ENCODE measurements around the gene PIK3R1. TPM values are rescaled to one million over a fixed set of nuclear protein-coding genes. Genes with fewer than 3 reads are reported as not detected.

PIK3R1 gene
- total RNA-seq, 2 donors from 2014 or later = 46.5 to 74.2 TPM

DNA sequence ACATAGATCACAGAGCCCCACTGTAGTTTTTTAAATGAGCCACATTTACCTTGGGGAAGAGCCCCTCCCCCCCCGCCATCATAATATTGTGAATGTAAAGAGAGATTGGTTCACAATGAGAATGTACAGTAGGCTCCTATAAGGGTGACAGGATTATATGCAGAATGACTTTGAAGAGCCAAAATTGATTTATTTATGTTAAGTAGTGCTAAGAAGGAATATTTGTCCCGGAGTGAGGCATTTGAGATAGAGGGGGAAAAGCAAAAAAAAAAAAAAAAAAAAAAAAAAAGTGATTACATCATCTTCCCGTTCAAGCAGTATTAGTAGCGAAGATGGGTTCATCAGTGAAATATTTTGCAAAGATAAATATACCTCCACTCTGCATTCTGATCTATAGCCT is 73.9 kb downstream of the PIK3R1 start:
- Mint-ChIP-seq H3K27ac (peak overlapping the region; percentile 57), H3K4me1 (ENCODE audit: low read depth) (peaks cover 74% of the 10 kb centered on the region), H3K27me3 (ENCODE audit: low read depth) (no peaks in the 10 kb centered on the region)

DNA sequence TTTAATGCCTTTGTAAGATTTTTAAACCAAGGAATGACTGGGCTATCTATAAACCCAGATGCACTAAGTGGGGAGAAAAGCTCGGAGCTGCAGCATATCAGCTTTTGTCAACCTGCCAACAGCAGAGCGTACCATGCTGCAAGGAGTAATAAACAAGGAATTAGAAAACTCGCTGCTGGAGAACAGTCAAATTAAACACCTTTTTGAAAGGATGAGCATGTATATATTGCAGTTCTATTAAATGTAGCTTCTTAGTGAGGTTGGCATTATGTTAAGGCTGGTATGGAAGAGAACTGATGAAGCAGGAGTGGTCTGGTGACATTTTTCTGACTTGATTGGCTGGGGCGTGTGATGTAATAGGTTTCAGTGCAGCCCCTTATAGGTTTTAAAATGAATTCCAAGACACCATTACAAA is 74.7 kb downstream of the PIK3R1 start:
- peaks cover 7 to 26% of the 10 kb centered on the region in 2 donors for H3K36me3 Mint-ChIP-seq (ENCODE audit: insufficient read depth in 2 of 2)
- ATAC-seq (replicated peaks in 1 of 2) = no peak
- peak overlapping the region in 1 of 2 donors; percentile 90 for H3K4me3 Mint-ChIP-seq

More for the DNA sequence above, 73.9 kb downstream of the PIK3R1 start:
- no peak for DNase-seq
- Mint-ChIP-seq H3K36me3 (ENCODE audit: insufficient read depth in 2 of 2) (peaks cover 3 to 21% of the 10 kb centered on the region in 2 donors), H3K4me3 (peak overlapping the region; percentile 78 to 90), H3K9me3 (no peaks in the 10 kb centered on the region)
- ATAC-seq (replicated peaks in 1 of 2) = no peak

DNA sequence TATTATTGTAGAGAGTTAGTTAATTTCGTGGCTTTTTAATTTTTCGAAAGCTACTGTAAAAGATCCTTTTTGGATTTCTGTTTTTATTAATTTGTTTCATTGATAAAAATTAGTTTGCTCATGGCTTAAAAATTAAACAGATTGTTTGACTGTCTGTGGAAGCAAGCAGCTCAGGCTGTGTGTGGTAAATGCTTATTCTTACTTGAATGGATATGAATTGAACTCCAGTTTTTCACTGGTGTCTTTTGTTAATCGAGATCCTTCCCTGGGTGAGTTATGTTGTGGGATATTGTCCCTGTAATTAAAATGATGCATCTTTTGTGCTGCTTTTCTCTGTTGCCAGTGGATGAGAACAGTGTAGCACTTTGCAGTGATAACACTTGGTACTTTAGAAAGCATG is 75.3 kb downstream of the PIK3R1 start:
- Mint-ChIP-seq H3K36me3 (ENCODE audit: insufficient read depth in 2 of 2) (peaks cover 8 to 30% of the 10 kb centered on the region in 2 donors), H3K4me1 (ENCODE audit: low read depth) (peaks cover 60% of the 10 kb centered on the region), H3K27me3 (ENCODE audit: low read depth) (no peaks in the 10 kb centered on the region), H3K27ac (peak overlapping the region; percentile 4), H3K9me3 (no peaks in the 10 kb centered on the region), H3K4me3 (peak overlapping the region in 1 of 2 donors; percentile 24)
- DNase-seq (no peak), ATAC-seq (replicated peaks in 1 of 2) (no peak)

More for the DNA sequence above, 74.7 kb downstream of the PIK3R1 start:
- Mint-ChIP-seq H3K27me3 (ENCODE audit: low read depth) (no peaks in the 10 kb centered on the region), H3K9me3 (no peaks in the 10 kb centered on the region), H3K4me1 (ENCODE audit: low read depth) (peaks cover 66% of the 10 kb centered on the region), H3K27ac (no peak overlapping the region)
- no peak for DNase-seq

DNA sequence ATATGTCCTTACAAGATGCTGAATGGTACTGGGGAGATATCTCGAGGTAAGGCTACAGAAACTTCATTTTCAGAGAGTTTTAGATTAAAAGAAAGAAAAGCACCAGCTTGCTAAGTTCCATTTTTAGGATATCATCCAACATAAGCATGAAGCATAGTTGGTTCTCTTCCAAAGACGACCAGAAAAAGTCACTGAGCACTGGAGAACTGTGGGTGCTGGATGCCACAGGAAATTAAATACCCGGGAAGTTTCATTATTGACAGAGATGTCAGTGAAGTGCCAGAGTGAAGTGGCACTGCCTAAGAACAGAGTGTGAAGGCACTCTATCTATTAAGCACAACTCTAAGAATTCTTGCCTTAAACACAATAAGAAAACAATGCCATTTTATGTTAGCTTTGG is 76.8 kb downstream of the PIK3R1 start:
- peaks cover 15 to 43% of the 10 kb centered on the region in 2 donors for H3K36me3 Mint-ChIP-seq (ENCODE audit: insufficient read depth in 2 of 2)
- DNase-seq = no peak
- H3K27ac Mint-ChIP-seq = no peak overlapping the region

DNA sequence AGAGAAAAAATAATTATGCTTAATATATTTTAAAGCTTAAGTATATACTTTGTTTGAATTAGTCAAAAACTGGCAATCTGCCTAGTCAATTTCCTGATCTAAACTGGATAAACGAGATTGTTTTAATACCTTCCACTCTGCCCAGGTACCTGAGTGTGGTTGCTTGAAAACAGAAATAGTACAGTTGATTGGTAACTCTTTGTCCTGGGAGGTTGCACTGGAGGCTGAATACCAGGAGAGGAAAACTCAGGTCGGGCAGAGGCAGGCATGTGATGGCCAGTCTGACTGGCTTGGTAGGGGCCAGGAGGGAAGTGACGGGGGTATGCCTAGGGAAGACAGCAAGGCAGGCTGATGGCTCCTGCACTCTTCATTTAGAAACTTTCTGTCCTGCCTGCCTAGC is 80.2 kb downstream of the PIK3R1 start:
- no peak for DNase-seq
- Mint-ChIP-seq H3K36me3 (ENCODE audit: insufficient read depth in 2 of 2) (peaks cover 19 to 53% of the 10 kb centered on the region in 2 donors), H3K27me3 (ENCODE audit: low read depth) (no peaks in the 10 kb centered on the region), H3K4me3 (no peak overlapping the region), H3K4me1 (ENCODE audit: low read depth) (peaks cover 28% of the 10 kb centered on the region), H3K27ac (no peak overlapping the region), H3K9me3 (no peaks in the 10 kb centered on the region)
- no peak for ATAC-seq (replicated peaks in 1 of 2)

More for the DNA sequence above, 76.8 kb downstream of the PIK3R1 start:
- no peak for ATAC-seq (replicated peaks in 1 of 2)
- Mint-ChIP-seq H3K9me3 (no peaks in the 10 kb centered on the region), H3K4me1 (ENCODE audit: low read depth) (peaks cover 46% of the 10 kb centered on the region), H3K4me3 (peak overlapping the region in 1 of 2 donors; percentile 5), H3K27me3 (ENCODE audit: low read depth) (no peaks in the 10 kb centered on the region)

DNA sequence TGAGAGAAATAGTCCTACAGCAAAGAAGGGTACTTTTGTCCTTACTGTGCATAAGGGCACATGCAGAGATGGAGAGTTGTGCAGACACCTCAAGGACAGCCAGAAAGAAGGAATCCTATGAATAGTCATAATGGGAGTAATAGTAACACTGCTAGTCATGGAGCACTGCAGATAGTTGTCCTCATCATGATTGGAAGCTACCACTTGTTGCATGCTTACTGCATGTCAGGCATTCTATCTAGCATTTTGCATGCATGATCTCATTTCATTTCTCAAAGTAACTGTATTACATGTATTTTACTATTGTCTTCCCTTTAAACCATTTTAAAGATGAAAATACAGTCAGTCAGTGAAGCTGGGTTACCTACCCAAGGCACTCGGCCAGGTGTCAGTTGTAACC is 81.3 kb downstream of the PIK3R1 start:
- no peak for DNase-seq
- Mint-ChIP-seq H3K4me1 (ENCODE audit: low read depth) (peaks cover 24% of the 10 kb centered on the region), H3K27ac (peak overlapping the region; percentile 5), H3K36me3 (ENCODE audit: insufficient read depth in 2 of 2) (peaks cover 19 to 53% of the 10 kb centered on the region in 2 donors), H3K9me3 (no peaks in the 10 kb centered on the region), H3K4me3 (no peak overlapping the region), H3K27me3 (ENCODE audit: low read depth) (no peaks in the 10 kb centered on the region)
- no peak for ATAC-seq (replicated peaks in 1 of 2)

DNA sequence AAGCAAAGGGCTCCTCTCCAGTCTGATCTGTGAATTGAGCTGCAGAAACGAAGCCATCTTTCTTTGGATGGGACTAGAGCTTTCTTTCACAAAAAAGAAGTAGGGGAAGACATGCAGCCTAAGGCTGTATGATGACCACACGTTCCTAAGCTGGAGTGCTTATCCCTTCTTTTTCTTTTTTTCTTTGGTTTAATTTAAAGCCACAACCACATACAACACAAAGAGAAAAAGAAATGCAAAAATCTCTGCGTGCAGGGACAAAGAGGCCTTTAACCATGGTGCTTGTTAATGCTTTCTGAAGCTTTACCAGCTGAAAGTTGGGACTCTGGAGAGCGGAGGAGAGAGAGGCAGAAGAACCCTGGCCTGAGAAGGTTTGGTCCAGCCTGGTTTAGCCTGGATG is 82.1 kb downstream of the PIK3R1 start:
- Mint-ChIP-seq H3K36me3 (ENCODE audit: insufficient read depth in 2 of 2) (peaks cover 16 to 48% of the 10 kb centered on the region in 2 donors), H3K27me3 (ENCODE audit: low read depth) (no peaks in the 10 kb centered on the region), H3K9me3 (no peaks in the 10 kb centered on the region), H3K27ac (peak overlapping the region; percentile 35), H3K4me1 (ENCODE audit: low read depth) (peaks cover 24% of the 10 kb centered on the region), H3K4me3 (no peak overlapping the region)
- DNase-seq = no peak
- ATAC-seq (replicated peaks in 1 of 2) = no peak

DNA sequence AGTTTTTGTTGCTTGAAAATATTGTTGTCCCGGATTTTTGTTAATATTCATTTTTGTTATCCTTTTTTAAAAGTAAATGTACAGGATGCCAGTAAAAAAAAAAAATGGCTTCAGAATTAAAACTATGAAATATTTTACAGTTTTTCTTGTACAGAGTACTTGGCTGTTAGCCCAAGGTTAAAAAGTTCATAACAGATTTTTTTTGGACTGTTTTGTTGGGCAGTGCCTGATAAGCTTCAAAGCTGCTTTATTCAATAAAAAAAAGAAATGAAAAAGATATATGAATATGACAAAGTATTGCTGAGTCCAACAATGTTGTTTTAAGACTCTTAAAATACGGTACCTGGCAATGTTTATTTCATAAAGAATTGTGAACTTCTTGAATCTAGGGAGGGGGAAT is 82.9 kb downstream of the PIK3R1 start:
- DNase-seq = no peak
- no peak overlapping the region for H3K27ac Mint-ChIP-seq
- H3K4me1 Mint-ChIP-seq (ENCODE audit: low read depth) = peaks cover 32% of the 10 kb centered on the region
- H3K27me3 Mint-ChIP-seq (ENCODE audit: low read depth) = no peaks in the 10 kb centered on the region
- peaks cover 16 to 45% of the 10 kb centered on the region in 2 donors for H3K36me3 Mint-ChIP-seq (ENCODE audit: insufficient read depth in 2 of 2)
- no peak overlapping the region for H3K4me3 Mint-ChIP-seq
- no peaks in the 10 kb centered on the region for H3K9me3 Mint-ChIP-seq
- no peak for ATAC-seq (replicated peaks in 1 of 2)

DNA sequence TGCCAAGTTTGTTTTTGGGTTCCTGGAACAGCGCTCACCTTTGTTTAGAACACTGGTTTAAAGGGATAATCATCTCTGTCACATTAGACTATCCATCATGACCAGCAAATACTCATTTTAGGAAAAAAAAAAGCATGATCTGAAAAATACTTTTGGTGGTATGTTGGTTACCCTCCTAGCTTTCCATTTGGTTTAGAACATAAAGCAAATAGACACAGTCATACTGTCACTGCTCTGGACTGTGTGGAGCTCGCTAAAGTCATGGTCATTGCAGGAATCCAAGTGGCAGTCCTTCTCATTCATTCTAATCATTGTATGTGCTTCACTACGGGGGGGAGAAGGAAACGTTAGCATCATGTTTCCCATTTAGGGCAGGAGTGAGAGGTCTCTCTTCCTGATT is 83.5 kb downstream of the PIK3R1 start:
- Mint-ChIP-seq H3K4me1 (ENCODE audit: low read depth) (peaks cover 39% of the 10 kb centered on the region), H3K4me3 (no peak overlapping the region), H3K27me3 (ENCODE audit: low read depth) (no peaks in the 10 kb centered on the region), H3K36me3 (ENCODE audit: insufficient read depth in 2 of 2) (peaks cover 16 to 39% of the 10 kb centered on the region in 2 donors), H3K27ac (no peak overlapping the region), H3K9me3 (no peaks in the 10 kb centered on the region)
- DNase-seq (no peak), ATAC-seq (replicated peaks in 1 of 2) (peak in 1 of 2 donors; percentile 41)

DNA sequence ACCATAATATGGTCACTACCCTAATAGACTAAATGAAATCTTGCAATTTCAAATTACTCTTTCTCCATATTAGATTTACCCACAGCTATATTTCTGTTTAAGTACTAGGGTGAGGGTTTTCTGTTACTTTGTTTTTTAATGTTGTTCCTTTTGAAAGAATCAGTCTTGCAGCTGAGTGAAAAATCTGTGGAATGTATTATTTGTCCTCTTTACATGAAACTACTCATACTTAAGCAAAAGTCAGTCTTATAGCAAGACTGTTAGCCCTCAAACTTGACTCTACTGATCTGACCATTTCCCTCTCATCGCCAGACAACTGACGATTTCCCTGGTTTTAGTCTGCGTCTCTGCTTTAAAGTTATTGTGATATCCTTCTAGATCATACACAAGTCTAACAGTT is 84.0 kb downstream of the PIK3R1 start:
- DNase-seq (no peak), ATAC-seq (replicated peaks in 1 of 2) (no peak)
- H3K4me3 Mint-ChIP-seq = no peak overlapping the region
- peaks cover 16 to 36% of the 10 kb centered on the region in 2 donors for H3K36me3 Mint-ChIP-seq (ENCODE audit: insufficient read depth in 2 of 2)
- peak overlapping the region; percentile 38 for H3K27ac Mint-ChIP-seq
- H3K27me3 Mint-ChIP-seq (ENCODE audit: low read depth) = no peaks in the 10 kb centered on the region
- peaks cover 43% of the 10 kb centered on the region for H3K4me1 Mint-ChIP-seq (ENCODE audit: low read depth)
- H3K9me3 Mint-ChIP-seq = no peaks in the 10 kb centered on the region

DNA sequence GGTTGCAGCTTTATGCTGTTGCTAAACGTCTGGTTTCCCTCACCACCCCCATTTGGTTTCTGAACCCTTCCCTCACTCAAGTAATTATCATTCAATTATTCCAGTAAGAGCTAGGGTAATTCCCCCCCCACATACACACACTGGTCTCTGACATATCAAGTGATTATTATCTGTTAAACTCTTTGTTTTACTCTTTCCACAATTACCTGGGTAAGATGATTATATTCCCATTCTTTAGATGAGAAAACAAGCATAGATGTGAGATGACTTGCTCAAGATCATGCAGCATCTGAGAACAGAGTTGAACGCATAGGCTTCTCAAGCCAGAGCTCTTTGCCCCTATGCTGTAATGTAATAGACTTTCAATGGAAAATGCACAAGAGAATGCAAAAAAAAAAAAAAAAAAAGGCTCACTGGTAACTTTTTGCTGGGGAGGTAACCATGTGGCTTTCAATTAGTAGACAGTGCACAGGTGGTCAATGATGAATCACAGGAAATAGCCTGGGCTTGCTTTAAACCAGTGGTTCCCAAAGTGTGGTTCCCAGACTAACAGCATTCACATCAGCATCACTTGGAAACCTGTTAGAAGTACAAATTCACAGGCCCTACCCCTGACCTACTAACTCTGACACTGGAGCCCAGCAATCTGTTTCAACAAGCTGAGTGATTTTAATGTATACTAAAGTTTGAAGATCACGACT is 87.6 kb downstream of the PIK3R1 start:
- no peaks in the 10 kb centered on the region for H3K9me3 Mint-ChIP-seq
- H3K27me3 Mint-ChIP-seq (ENCODE audit: low read depth) = peaks cover 12% of the 10 kb centered on the region
- ATAC-seq (replicated peaks in 1 of 2) = peak; percentile 54 to 63
- DNase-seq = no peak
- H3K4me3 Mint-ChIP-seq = peak overlapping the region; percentile 19 to 52
- H3K4me1 Mint-ChIP-seq (ENCODE audit: low read depth) = peaks cover 46% of the 10 kb centered on the region
- H3K27ac Mint-ChIP-seq = peak overlapping the region; percentile 45
- H3K36me3 Mint-ChIP-seq (ENCODE audit: insufficient read depth in 2 of 2) = peaks cover 0 to 8% of the 10 kb centered on the region in 2 donors

DNA sequence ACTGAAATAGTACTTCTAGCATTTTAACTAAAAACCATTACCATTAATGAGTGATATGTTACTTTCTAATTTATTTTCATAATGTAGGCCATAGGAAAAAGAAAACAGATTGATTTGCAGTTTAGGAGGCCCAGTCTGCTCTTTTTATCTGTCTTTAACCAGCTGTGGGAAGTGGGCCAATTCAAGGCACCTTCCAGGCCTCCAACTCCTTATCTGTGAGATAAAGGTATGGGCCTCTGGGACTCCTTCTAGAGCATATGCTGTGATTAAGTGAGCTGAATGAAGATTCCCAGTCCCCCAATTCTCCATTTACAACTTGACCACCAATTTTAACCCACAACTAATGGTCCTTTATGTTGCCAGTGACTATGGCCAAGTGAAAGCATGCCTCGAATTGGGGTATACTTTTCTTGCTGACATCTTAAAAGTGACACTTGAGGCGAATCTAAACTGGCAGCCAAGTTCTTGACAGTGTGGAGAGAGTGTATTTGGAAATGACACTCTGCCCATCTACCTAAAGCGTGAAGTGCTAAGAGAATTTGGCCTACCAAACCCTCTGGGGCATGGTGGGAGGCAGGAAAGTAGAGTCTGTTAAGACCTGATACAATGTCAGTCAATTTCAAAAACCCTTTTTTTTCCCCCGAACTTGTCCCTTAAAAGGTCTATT is 88.3 kb downstream of the PIK3R1 start:
- peaks cover 0 to 5% of the 10 kb centered on the region in 2 donors for H3K36me3 Mint-ChIP-seq (ENCODE audit: insufficient read depth in 2 of 2)
- peak overlapping the region in 1 of 2 donors; percentile 52 for H3K4me3 Mint-ChIP-seq
- ATAC-seq (replicated peaks in 1 of 2) (no peak), DNase-seq (no peak)
- H3K27ac Mint-ChIP-seq = peak overlapping the region; percentile 57
- H3K9me3 Mint-ChIP-seq = no peaks in the 10 kb centered on the region
- H3K27me3 Mint-ChIP-seq (ENCODE audit: low read depth) = peaks cover 16% of the 10 kb centered on the region
- H3K4me1 Mint-ChIP-seq (ENCODE audit: low read depth) = peaks cover 46% of the 10 kb centered on the region

DNA sequence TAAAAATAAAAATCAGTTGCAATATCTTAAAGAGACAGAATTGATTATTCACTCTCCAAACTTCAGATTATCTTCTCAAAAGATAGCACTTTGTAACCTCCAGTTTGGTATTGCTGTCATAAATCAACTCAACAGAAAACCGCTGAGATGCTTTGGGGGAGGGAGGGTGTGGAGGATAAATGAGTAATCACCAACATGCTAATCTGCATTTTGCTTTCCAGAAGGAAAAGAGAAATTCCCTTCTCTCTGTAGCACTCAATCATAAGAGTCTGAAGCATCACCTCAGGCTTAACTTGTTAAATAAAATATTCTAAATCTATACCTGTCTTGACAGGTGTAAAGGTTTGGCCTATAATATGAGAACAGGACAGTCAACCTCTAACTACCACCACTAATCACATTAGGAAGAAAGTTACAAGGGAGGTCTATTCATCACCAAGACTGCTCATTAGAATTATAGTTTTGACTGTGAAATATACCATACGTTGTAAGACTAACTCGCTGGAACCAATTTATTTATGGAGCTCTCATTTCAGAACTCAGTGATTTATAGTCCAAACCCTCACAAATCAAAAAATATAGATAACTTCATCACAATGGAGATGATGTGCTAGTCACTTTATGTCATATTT is 89.0 kb downstream of the PIK3R1 start:
- Mint-ChIP-seq H3K4me3 (peak overlapping the region in 1 of 2 donors; percentile 52), H3K27ac (peak overlapping the region; percentile 57), H3K36me3 (ENCODE audit: insufficient read depth in 2 of 2) (peaks cover 0 to 5% of the 10 kb centered on the region in 2 donors), H3K4me1 (ENCODE audit: low read depth) (peaks cover 41% of the 10 kb centered on the region), H3K9me3 (no peaks in the 10 kb centered on the region), H3K27me3 (ENCODE audit: low read depth) (peaks cover 16% of the 10 kb centered on the region)
- DNase-seq = peak in 1 of 2 donors; percentile 5
- ATAC-seq (replicated peaks in 1 of 2) = peak; percentile 38 to 52
